Activated CD8-positive, alpha-beta memory T cell treated with anti-CD3 and anti-CD28 coated beads for 1 hour (primary cell): Measurements from ENCODE around the gene AGO3.
"Not testable (repeated sequence)": the region's sequence is repeated elsewhere in the genome, so short reads cannot be mapped to it uniquely, and the experiment has no call there.

Source experiments
- DNase-seq, 2 donors: peaks; one replicate each; pipeline ENCODE4 v3.0.0-alpha.2; 2020; ENCODE audit warnings: low read depth in 1 of 2; ENCODE audit errors: extremely low read depth in 1 of 2

Gene AGO3

GRCh38 chr1:35924838-35925237 is 6.1 kb upstream of the AGO3 start:
- no peak for DNase-seq

GRCh38 chr1:35925741-35926140 is 5.2 kb upstream of the AGO3 start:
- DNase-seq: no peak

GRCh38 chr1:35927472-35927871 is 3.4 kb upstream of the AGO3 start:
- no peak for DNase-seq

GRCh38 chr1:35929730-35930592 is 944 bp upstream of the AGO3 start:
- peak in 1 of 2 donors; percentile 8 for DNase-seq

GRCh38 chr1:35931446-35932157 is 697 bp downstream of the AGO3 start:
- DNase-seq: no peak

GRCh38 chr1:35932158-35932636 is 1.3 kb downstream of the AGO3 start:
- no peak for DNase-seq

- no peak for DNase-seq
These were observed 2.0 kb downstream of the AGO3 start for GRCh38 chr1:35932941-35933340.

GRCh38 chr1:35935442-35936388 is 4.8 kb downstream of the AGO3 start:
- DNase-seq: no peak

- DNase-seq: no peak
These were observed 5.9 kb downstream of the AGO3 start for GRCh38 chr1:35936838-35937237.

GRCh38 chr1:35939484-35939883 is 8.6 kb downstream of the AGO3 start:
- no peak for DNase-seq

- DNase-seq: no peak
These were observed 14.4 kb downstream of the AGO3 start for GRCh38 chr1:35945327-35945726.

GRCh38 chr1:35947547-35947946 is 16.6 kb downstream of the AGO3 start:
- DNase-seq: no peak

GRCh38 chr1:35958558-35958957 is 27.7 kb downstream of the AGO3 start:
- DNase-seq: no peak

GRCh38 chr1:35959304-35959703 is 28.4 kb downstream of the AGO3 start:
- no peak for DNase-seq

GRCh38 chr1:35962952-35963351 is 32.0 kb downstream of the AGO3 start:
- DNase-seq: no peak

- not testable (repeated sequence) for DNase-seq
These were observed 33.4 kb downstream of the AGO3 start for GRCh38 chr1:35964277-35964676.

- no peak for DNase-seq
These were observed 37.5 kb downstream of the AGO3 start for GRCh38 chr1:35968396-35968795.

- DNase-seq: no peak
These were observed 40.7 kb downstream of the AGO3 start for GRCh38 chr1:35971601-35972000.

- DNase-seq: not testable (repeated sequence)
These were observed 41.7 kb downstream of the AGO3 start for GRCh38 chr1:35972631-35973030.

GRCh38 chr1:35980090-35980489 is 49.2 kb downstream of the AGO3 start:
- no peak for DNase-seq

GRCh38 chr1:35988237-35988636 is 57.3 kb downstream of the AGO3 start:
- no peak for DNase-seq
